HG03575 (cell line): ENCODE measurements around the gene ODF2L.
A peak's percentile ranks its signal among the peaks of the same experiment; 100 is the strongest.

Experiments
- ATAC-seq: cut with Tn5 transposase; IDR thresholded peaks from one replicate; pipeline ENCODE4 v1.9.1; 2021; ENCODE audit not compliant: unreplicated experiment, insufficient number of reproducible peaks, low FRiP score; ENCODE audit errors: extremely low read depth

Gene ODF2L

GRCh38 chr1:86395751-86396497 is at the start of gene ODF2L:
TSS of gene ODF2L (minus strand) at chr1:86396323. CDS start at chr1:86387027, 9,296 bp downstream.
- peak; percentile 94 for ATAC-seq

GRCh38 chr1:86445919-86446318 is 49.8 kb upstream of the ODF2L start:
- ATAC-seq = no peak

- no peak for ATAC-seq
Observed at GRCh38 chr1:86441997-86442396, 45.9 kb upstream of the ODF2L start.

- ATAC-seq = no peak
Observed at GRCh38 chr1:86441581-86441980, 45.5 kb upstream of the ODF2L start.

- no peak for ATAC-seq
Observed at GRCh38 chr1:86436041-86436440, 39.9 kb upstream of the ODF2L start.

GRCh38 chr1:86435327-86435726 is 39.2 kb upstream of the ODF2L start:
- ATAC-seq = no peak

- no peak for ATAC-seq
Observed at GRCh38 chr1:86434059-86434458, 37.9 kb upstream of the ODF2L start.

- ATAC-seq = no peak
Observed at GRCh38 chr1:86430376-86430775, 34.3 kb upstream of the ODF2L start.

- ATAC-seq = no peak
Observed at GRCh38 chr1:86429835-86430234, 33.7 kb upstream of the ODF2L start.

GRCh38 chr1:86429122-86429725 is 33.1 kb upstream of the ODF2L start:
- ATAC-seq = no peak

- ATAC-seq = no peak
Observed at GRCh38 chr1:86423873-86424272, 27.8 kb upstream of the ODF2L start, which contains the start of gene CLCA2. TSS of gene CLCA2 (plus strand) at chr1:86424171. CDS start at chr1:86424248, 77 bp downstream.

- no peak for ATAC-seq
Observed at GRCh38 chr1:86423473-86423872, 27.4 kb upstream of the ODF2L start.

- no peak for ATAC-seq
Observed at GRCh38 chr1:86421601-86422280, 25.6 kb upstream of the ODF2L start.

GRCh38 chr1:86419277-86419903 is 23.3 kb upstream of the ODF2L start:
- ATAC-seq = no peak

- no peak for ATAC-seq
Observed at GRCh38 chr1:86416343-86416742, 20.2 kb upstream of the ODF2L start.

GRCh38 chr1:86410879-86411278 is 14.8 kb upstream of the ODF2L start:
- no peak for ATAC-seq

- no peak for ATAC-seq
Observed at GRCh38 chr1:86409416-86410021, 13.4 kb upstream of the ODF2L start.

GRCh38 chr1:86396498-86396890 is 371 bp upstream of the ODF2L start:
- ATAC-seq = peak; percentile 10

GRCh38 chr1:86394416-86394815 is 1.7 kb downstream of the ODF2L start:
- ATAC-seq = no peak
